ENCODE data around the gene GLIPR2.
"Not testable (repeated sequence)": the region's sequence is repeated elsewhere in the genome, so short reads cannot be mapped to it uniquely, and the experiment has no call there.

Gene GLIPR2

GRCh38 chr9:36128349-36128748 lies 8.2 kb upstream of the GLIPR2 start:
- DNase-seq (ENCODE audit: extremely low read depth, insufficient read length): no peak
- Histone ChIP-seq H3K27me3 (replicated peaks; ENCODE audit: control insufficient read depth, insufficient read depth, low read length) (no peaks in the 10 kb centered on the region), H3K4me3 (replicated peaks; ENCODE audit: low read depth, low read length) (no peak overlapping the region), H3K36me3 (ENCODE audit: control insufficient read depth, insufficient read depth, low read length) (no peaks in the 10 kb centered on the region)
- no peak for TF ChIP-seq CTCF (IDR thresholded peaks at IDR 0.05; ENCODE audit: insufficient read depth, low read length, poor library complexity, severe bottlenecking)

- Histone ChIP-seq H3K36me3 (ENCODE audit: control insufficient read depth, insufficient read depth, low read length) (no peaks in the 10 kb centered on the region), H3K27me3 (replicated peaks; ENCODE audit: control insufficient read depth, insufficient read depth, low read length) (no peaks in the 10 kb centered on the region), H3K4me3 (replicated peaks; ENCODE audit: low read depth, low read length) (no peak overlapping the region)
- TF ChIP-seq CTCF (IDR thresholded peaks at IDR 0.05; ENCODE audit: insufficient read depth, low read length, poor library complexity, severe bottlenecking): no peak
- no peak for DNase-seq (ENCODE audit: extremely low read depth, insufficient read length)
These were observed 7.4 kb upstream of the GLIPR2 start for GRCh38 chr9:36129139-36129538.

- not testable (repeated sequence) for DNase-seq (ENCODE audit: extremely low read depth, insufficient read length); H3K36me3 ChIP-seq (ENCODE audit: control insufficient read depth, insufficient read depth, low read length); H3K4me3 ChIP-seq (replicated peaks; ENCODE audit: low read depth, low read length); H3K27me3 ChIP-seq (replicated peaks; ENCODE audit: control insufficient read depth, insufficient read depth, low read length)
These were observed 4.9 kb upstream of the GLIPR2 start for GRCh38 chr9:36131666-36132065.

GRCh38 chr9:36132086-36132485 lies 4.4 kb upstream of the GLIPR2 start:
- no peak for DNase-seq (ENCODE audit: extremely low read depth, insufficient read length)
- Histone ChIP-seq H3K27me3 (replicated peaks; ENCODE audit: control insufficient read depth, insufficient read depth, low read length) (no peaks in the 10 kb centered on the region; the same call in none of the 2 replicates), H3K4me3 (replicated peaks; ENCODE audit: low read depth, low read length) (no peak overlapping the region), H3K36me3 (ENCODE audit: control insufficient read depth, insufficient read depth, low read length) (no peaks in the 10 kb centered on the region)
- TF ChIP-seq CTCF (IDR thresholded peaks at IDR 0.05; ENCODE audit: insufficient read depth, low read length, poor library complexity, severe bottlenecking): no peak

- TF ChIP-seq CTCF (IDR thresholded peaks at IDR 0.05; ENCODE audit: insufficient read depth, low read length, poor library complexity, severe bottlenecking): no peak
- Histone ChIP-seq H3K4me3 (replicated peaks; ENCODE audit: low read depth, low read length) (no peak overlapping the region), H3K27me3 (replicated peaks; ENCODE audit: control insufficient read depth, insufficient read depth, low read length) (no peaks in the 10 kb centered on the region; the same call in none of the 2 replicates)
These were observed 1.6 kb upstream of the GLIPR2 start for GRCh38 chr9:36134761-36135505.

GRCh38 chr9:36135741-36136271 lies 727 bp upstream of the GLIPR2 start:
- H3K4me3 ChIP-seq (replicated peaks; ENCODE audit: low read depth, low read length): peak overlapping the region; percentile 45
- H3K27me3 ChIP-seq (replicated peaks; ENCODE audit: control insufficient read depth, insufficient read depth, low read length): no peaks in the 10 kb centered on the region; the same call in none of the 2 replicates
- H3K36me3 ChIP-seq (ENCODE audit: control insufficient read depth, insufficient read depth, low read length): no peaks in the 10 kb centered on the region
- DNase-seq (ENCODE audit: extremely low read depth, insufficient read length): no peak
- TF ChIP-seq CTCF (IDR thresholded peaks at IDR 0.05; ENCODE audit: insufficient read depth, low read length, poor library complexity, severe bottlenecking): no peak

More at GRCh38 chr9:36134761-36135505, 1.6 kb upstream of the GLIPR2 start:
- DNase-seq (ENCODE audit: extremely low read depth, insufficient read length): no peak
- H3K36me3 ChIP-seq (ENCODE audit: control insufficient read depth, insufficient read depth, low read length): no peaks in the 10 kb centered on the region

Measured in GM06990 (cell line).